HepG2 (cell line): ENCODE data around the gene SIVA1. TPM values are rescaled to one million over a fixed set of nuclear protein-coding genes. Genes with fewer than 3 reads are reported as not detected.

Experiments
- RBFOX2 ChIP-seq: fragments of 200-400 bp; formaldehyde crosslinking; IDR thresholded peaks from 2 replicates; pipeline ENCODE4 v1.6.1; 2017; ENCODE audit warnings: low read depth, mild to moderate bottlenecking, low read length
- ZBTB40 ChIP-seq, 2 experiments: fragments of 450-650 bp in 1 of 2; sonication (generic) in 1 of 2; formaldehyde crosslinking in 1 of 2; IDR thresholded peaks; 2 replicates each; pipeline versions ENCODE4 v1.6.1 to v1.8.0; 2016 to 2022; ENCODE audit warnings: antibody characterized with exemption in 1 of 2, mild to moderate bottlenecking in 1 of 2, missing genetic modification reagents in 1 of 2
- polyA plus RNA-seq, 8 experiments: library from polyadenylated mRNA; depleted of rRNA in 3 of 8; stranded (reverse) in 7 of 8; unstranded in 1 of 8; fragments of >200 nt; fragmentation: Illumina TruSeq in 4 of 8; extraction: Trizol in 4 of 8; gene quantifications; 2 replicates each; pipeline versions ENCODE4 v1.2.1 to v1.2.3, GENCODE V29; 2011 to 2016; ENCODE audit warnings: low read depth in 4 of 8, missing spikeins in 1 of 8, mixed read lengths in 1 of 8; ENCODE audit not compliant: insufficient read depth in 1 of 8
- total RNA-seq, 5 experiments: library from RNA; depleted of rRNA; stranded (reverse); fragments of >200 nt; fragmentation: Illumina TruSeq; extraction: Trizol; gene quantifications; 2 replicates each; pipeline ENCODE4 v1.2.3, GENCODE V29; 2016; ENCODE audit warnings: low read depth in 1 of 5

SIVA1 gene
- total and polyA plus RNA-seq, 2 of the 13 experiments (the other 11 are each of a cell fraction or from before 2014, with no cell fraction given) = 123 to 186 TPM

GRCh38 chr14:104782086-104782807 is 29.3 kb downstream of the SIVA1 start (continued):
- TF ChIP-seq ZBTB40 (IDR thresholded peaks at IDR 0.05) = no peak
- TF ChIP-seq ZBTB40 (CRISPR knock-in tag; IDR thresholded peaks at IDR 0.05) = no peak
- TF ChIP-seq RBFOX2 = peak; percentile 50; the same call in 1 of the 2 replicates
